Mesenchymal stem cell (in vitro differentiated cells and primary cell): ENCODE data around the gene ANKRD27.
"Not testable (repeated sequence)": the region's sequence is repeated elsewhere in the genome, so short reads cannot be mapped to it uniquely, and the experiment has no call there.

Source experiments
- DNase-seq: peaks from one replicate; pipeline ENCODE4 v3.0.0-alpha.2; 2013
- H2AFZ ChIP-seq: one replicate; pipeline ENCODE4 v1.6.1; 2013; ENCODE audit warnings: low read depth, mild to moderate bottlenecking, control low read depth, inconsistent platforms, low read length, moderate library complexity
- H2AK5ac ChIP-seq: 2 replicates; pipeline ENCODE4 v1.6.1; 2013; ENCODE audit warnings: low read length, moderate library complexity, mild to moderate bottlenecking, inconsistent platforms; ENCODE audit not compliant: severe bottlenecking
- H2BK120ac ChIP-seq: one replicate; pipeline ENCODE4 v1.6.1; 2013; ENCODE audit warnings: low read depth, mild to moderate bottlenecking, inconsistent platforms, low read length, moderate library complexity
- H2BK12ac ChIP-seq, 2 experiments: one replicate each; pipeline ENCODE4 v1.6.1; 2013; ENCODE audit warnings: inconsistent platforms in 2 of 2, low read length in 2 of 2, mild to moderate bottlenecking in 2 of 2, moderate library complexity in 2 of 2, control low read depth in 1 of 2
- H2BK15ac ChIP-seq: one replicate; pipeline ENCODE4 v1.6.1; 2013; ENCODE audit warnings: mild to moderate bottlenecking, low read depth, inconsistent platforms; ENCODE audit not compliant: poor library complexity, severe bottlenecking
- H2BK5ac ChIP-seq: 2 replicates; pipeline ENCODE4 v1.6.1; 2013; ENCODE audit warnings: low read depth, mild to moderate bottlenecking, low read length, control low read depth, inconsistent platforms; ENCODE audit not compliant: poor library complexity, severe bottlenecking
- H3K14ac ChIP-seq, 2 experiments: one replicate each; pipeline ENCODE4 v1.6.1; 2013; ENCODE audit warnings: inconsistent platforms in 2 of 2, low read length in 2 of 2, control low read depth in 1 of 2, mild to moderate bottlenecking in 1 of 2, moderate library complexity in 1 of 2
- H3K18ac ChIP-seq, 2 experiments: one replicate each; pipeline ENCODE4 v1.6.1; 2013; ENCODE audit warnings: inconsistent platforms in 2 of 2, low read length in 2 of 2, control low read depth in 1 of 2, low read depth in 1 of 2, mild to moderate bottlenecking in 1 of 2
- H3K23ac ChIP-seq, 2 experiments: one replicate each; pipeline ENCODE4 v1.6.1; 2013; ENCODE audit warnings: inconsistent platforms in 2 of 2, low read length in 2 of 2, mild to moderate bottlenecking in 2 of 2, moderate library complexity in 2 of 2, control low read depth in 1 of 2
- H3K27ac ChIP-seq: 2 replicates; pipeline ENCODE4 v1.5.1; 2013; ENCODE audit warnings: mild to moderate bottlenecking, moderate library complexity, low read length, control low read depth, inconsistent platforms; ENCODE audit not compliant: poor library complexity, severe bottlenecking
- H3K27me3 ChIP-seq, 2 experiments: 2 replicates each; pipeline versions ENCODE4 v1.6.1 to v1.7.0; 2013; ENCODE audit warnings: low read length in 2 of 2, mild to moderate bottlenecking in 2 of 2, moderate library complexity in 2 of 2, control low read depth in 1 of 2, inconsistent platforms in 1 of 2; ENCODE audit not compliant: control insufficient read depth in 1 of 2, insufficient read depth in 1 of 2
- H3K36me3 ChIP-seq, 2 experiments: 2 replicates each; pipeline versions ENCODE4 v1.6.1 to v1.7.0; 2013; ENCODE audit warnings: low read length in 2 of 2, control low read depth in 1 of 2, inconsistent platforms in 1 of 2, low read depth in 1 of 2, mild to moderate bottlenecking in 1 of 2; ENCODE audit not compliant: insufficient read depth in 2 of 2, control insufficient read depth in 1 of 2
- H3K4ac ChIP-seq, 2 experiments: one replicate each; pipeline ENCODE4 v1.6.1; 2013; ENCODE audit warnings: inconsistent platforms in 2 of 2, low read length in 2 of 2, mild to moderate bottlenecking in 2 of 2, moderate library complexity in 2 of 2, control low read depth in 1 of 2, low read depth in 1 of 2
- H3K4me1 ChIP-seq: 2 replicates; pipeline ENCODE4 v1.6.1; 2013; ENCODE audit warnings: low read depth, low read length, control low read depth; ENCODE audit not compliant: control insufficient read depth, insufficient read depth
- H3K4me2 ChIP-seq: 2 replicates; pipeline ENCODE4 v1.6.1; 2013; ENCODE audit warnings: low read length, mild to moderate bottlenecking, inconsistent platforms; ENCODE audit not compliant: poor library complexity, severe bottlenecking
- H3K4me3 ChIP-seq, 2 experiments: 2 replicates each; pipeline versions ENCODE4 v1.5.1 to v1.7.0; 2013; ENCODE audit warnings: low read length in 2 of 2, mild to moderate bottlenecking in 2 of 2, control low read depth in 1 of 2, low read depth in 1 of 2; ENCODE audit not compliant: insufficient read depth in 1 of 2
- H3K79me1 ChIP-seq: replicated peaks from 2 replicates; pipeline ENCODE4 v1.6.1; 2013; ENCODE audit warnings: mild to moderate bottlenecking, control low read depth, low read length, inconsistent platforms; ENCODE audit not compliant: poor library complexity, severe bottlenecking
- H3K9ac ChIP-seq: 2 replicates; pipeline ENCODE4 v1.7.0; 2013; ENCODE audit warnings: mild to moderate bottlenecking, low read length, moderate library complexity
- H3K9me3 ChIP-seq: 2 replicates; pipeline ENCODE4 v1.7.0; 2013; ENCODE audit warnings: mild to moderate bottlenecking, low read length; ENCODE audit not compliant: control insufficient read depth
- H4K8ac ChIP-seq: one replicate; pipeline ENCODE4 v1.6.1; 2013; ENCODE audit warnings: inconsistent platforms, mild to moderate bottlenecking, low read length, moderate library complexity
- H4K91ac ChIP-seq: one replicate; pipeline ENCODE4 v1.6.1; 2013; ENCODE audit warnings: mild to moderate bottlenecking, low read length, inconsistent platforms
- WGBS: methylation state at CpG from one replicate; pipeline ENCODE4 v1.1.7; 2013; ENCODE audit warnings: mixed read lengths; 5-methylcytosine and 5-hydroxymethylcytosine counted together

The ANKRD27 gene

GRCh38 chr19:32587747-32588504 is 87.1 kb downstream of the ANKRD27 start:
- H3K9ac ChIP-seq, H3K9me3 ChIP-seq, H3K18ac ChIP-seq, H3K4ac ChIP-seq, H3K27ac ChIP-seq, H2BK120ac ChIP-seq, H3K27me3 ChIP-seq, DNase-seq, H3K4me2 ChIP-seq, H3K4me3 ChIP-seq, H4K8ac ChIP-seq, H2AFZ ChIP-seq, H2BK5ac ChIP-seq, H2BK15ac ChIP-seq, H2AK5ac ChIP-seq, H3K14ac ChIP-seq, H4K91ac ChIP-seq, H3K4me1 ChIP-seq, H2BK12ac ChIP-seq, H3K23ac ChIP-seq: not testable (repeated sequence)
- no CpG with 5 or more reads among the region's 8 CpGs for whole genome bisulfite sequencing
- H3K36me3 ChIP-seq: peaks cover 16 to 44% of the 10 kb centered on the region in 2 experiments
- peaks cover 21% of the 10 kb centered on the region for H3K79me1 ChIP-seq

GRCh38 chr19:32581705-32582179 is 93.2 kb downstream of the ANKRD27 start:
- Histone ChIP-seq H3K9me3 (no peaks in the 10 kb centered on the region), H3K36me3 (peaks cover 12 to 42% of the 10 kb centered on the region in 2 experiments), H3K4me1 (peaks cover 3% of the 10 kb centered on the region), H2BK5ac (no peak overlapping the region), H3K14ac (peak overlapping the region in 1 of 2 experiments; percentile 97), H3K4ac (peak overlapping the region; percentile 71 to 93), H2BK120ac (no peak overlapping the region), H2BK12ac (no peak overlapping the region), H2AK5ac (no peak overlapping the region), H3K27ac (peak overlapping the region; percentile 3), H3K79me1 (peaks cover 27% of the 10 kb centered on the region), H2BK15ac (no peak overlapping the region), H3K4me3 (peak overlapping the region; percentile 96 to 97), H3K27me3 (no peaks in the 10 kb centered on the region), H3K9ac (peak overlapping the region; percentile 94), H3K4me2 (peak overlapping the region; percentile 62), H4K8ac (no peak overlapping the region), H4K91ac (no peak overlapping the region), H3K18ac (peak overlapping the region; percentile 92 to 97), H3K23ac (peak overlapping the region in 1 of 2 experiments; percentile 96), H2AFZ (peak overlapping the region; percentile 29)
- WGBS: 12% methylated on average over 18 of the region's 27 CpGs
- peak; percentile 87 for DNase-seq

GRCh38 chr19:32580901-32581704 is 93.9 kb downstream of the ANKRD27 start, which contains the start of gene PDCD5:
Gene PDCD5, plus strand, starts transcription at chr19:32581190. Its CDS starts 72 bp downstream, at chr19:32581262.
- peak within 1 kb of the TSS; percentile 57 to 97 for H3K14ac ChIP-seq

More at GRCh38 chr19:32580901-32581704, 93.9 kb downstream of the ANKRD27 start, which contains the start of gene PDCD5:
- no peaks in the 10 kb centered on the region for H3K27me3 ChIP-seq
- peak within 1 kb of the TSS; percentile 82 for H2AFZ ChIP-seq
- H2BK5ac ChIP-seq: peak within 1 kb of the TSS; percentile 86
- peak within 1 kb of the TSS; percentile 79 for H3K4me2 ChIP-seq
- peak within 1 kb of the TSS; percentile 96 to 97 for H3K4me3 ChIP-seq
- H3K23ac ChIP-seq: peak within 1 kb of the TSS in 1 of 2 experiments; percentile 96
- DNase-seq: peak; percentile 92
- peak within 1 kb of the TSS; percentile 86 for H4K91ac ChIP-seq
- H3K9me3 ChIP-seq: no peaks in the 10 kb centered on the region
- peak within 1 kb of the TSS; percentile 91 for H4K8ac ChIP-seq
- peaks cover 3% of the 10 kb centered on the region for H3K4me1 ChIP-seq
- peak within 1 kb of the TSS in 1 of 2 experiments; percentile 78 for H2BK12ac ChIP-seq
- peaks cover 26% of the 10 kb centered on the region for H3K79me1 ChIP-seq
- peak within 1 kb of the TSS; percentile 80 for H2BK15ac ChIP-seq
- peaks cover 10 to 36% of the 10 kb centered on the region in 2 experiments for H3K36me3 ChIP-seq
- H3K9ac ChIP-seq: peak within 1 kb of the TSS; percentile 94
- H2AK5ac ChIP-seq: no peak within 1 kb of the TSS
- H3K27ac ChIP-seq: peak within 1 kb of the TSS; percentile 3
- peak within 1 kb of the TSS; percentile 92 to 97 for H3K18ac ChIP-seq
- H2BK120ac ChIP-seq: peak within 1 kb of the TSS; percentile 85
- WGBS: under 1% methylated on average over 72 of the region's 81 CpGs
- H3K4ac ChIP-seq: peak within 1 kb of the TSS; percentile 71 to 93
